Brain pericyte (primary cell): Measurements from ENCODE around the gene NUAK2.

Source experiments
- DNase-seq: peaks from one replicate; pipeline ENCODE4 v3.0.0-alpha.2; 2012; ENCODE audit warnings: low read depth, low spot score

The NUAK2 gene

GRCh38 chr1:205274041-205274691 lies 47.4 kb downstream of the NUAK2 start:
- no peak for DNase-seq

GRCh38 chr1:205273551-205273982 lies 48.0 kb downstream of the NUAK2 start:
- DNase-seq: no peak

DNA sequence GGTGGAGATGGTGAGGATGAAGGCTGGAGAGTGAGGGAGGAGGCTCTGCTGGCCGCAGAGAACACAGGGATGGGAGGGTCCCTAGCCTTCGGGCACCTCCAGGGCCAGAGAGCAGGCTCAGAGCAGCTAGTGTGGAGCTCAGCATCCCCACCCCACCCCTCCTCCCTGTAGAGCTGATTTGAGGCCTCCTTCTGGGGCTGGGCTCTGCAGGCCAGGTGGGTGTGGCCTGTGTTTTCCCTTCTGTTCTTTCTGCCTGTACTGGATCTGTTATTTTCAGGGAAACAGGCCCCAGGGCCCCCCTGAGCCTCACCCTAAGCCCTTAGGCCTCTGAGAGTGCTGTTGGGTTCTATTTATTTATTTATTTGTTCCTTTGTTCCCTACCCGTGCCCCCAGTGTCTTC lies 49.0 kb downstream of the NUAK2 start:
- DNase-seq: no peak

- no peak for DNase-seq
Measured at GRCh38 chr1:205271745-205272144, 49.8 kb downstream of the NUAK2 start.

DNA sequence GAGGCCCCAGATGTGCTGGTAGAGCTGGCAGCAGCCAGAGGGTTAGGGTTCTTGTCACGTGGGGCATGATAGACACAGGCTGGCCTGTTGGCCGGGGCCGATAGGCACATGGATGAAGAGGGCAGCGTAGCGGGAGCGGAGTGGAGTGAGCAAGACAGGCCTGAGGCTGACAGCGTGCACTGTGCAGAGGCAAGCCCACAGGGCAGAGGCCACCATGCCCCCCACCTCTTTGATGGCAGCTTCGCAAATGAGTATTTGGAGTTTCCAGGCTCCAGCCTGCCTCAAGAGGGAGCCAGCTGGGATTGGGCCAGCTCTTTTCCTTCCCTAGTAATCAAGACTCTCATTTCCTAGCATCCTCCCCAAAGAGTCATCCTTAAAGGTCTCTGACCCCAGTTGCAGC lies 50.3 kb downstream of the NUAK2 start:
- DNase-seq: no peak

DNA sequence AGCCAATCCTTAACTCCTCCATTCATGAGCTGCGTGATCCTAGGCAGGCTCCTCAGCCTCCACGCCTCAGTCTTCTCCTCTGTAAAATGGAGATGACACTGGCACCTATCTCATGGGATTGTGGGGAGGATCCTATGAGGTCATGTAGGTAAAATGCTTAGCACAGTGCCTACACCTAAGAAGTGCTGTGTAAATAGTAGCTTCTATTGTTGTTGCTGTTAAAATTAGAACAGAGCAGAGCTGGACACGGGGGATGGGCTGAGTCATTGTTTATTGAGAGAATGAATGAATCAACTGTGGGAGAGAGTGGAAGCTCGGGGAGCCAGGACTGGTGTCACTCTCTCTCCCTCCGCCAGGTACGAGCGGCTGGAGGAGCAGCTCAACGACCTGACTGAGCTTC lies 50.8 kb downstream of the NUAK2 start:
- no peak for DNase-seq

DNA sequence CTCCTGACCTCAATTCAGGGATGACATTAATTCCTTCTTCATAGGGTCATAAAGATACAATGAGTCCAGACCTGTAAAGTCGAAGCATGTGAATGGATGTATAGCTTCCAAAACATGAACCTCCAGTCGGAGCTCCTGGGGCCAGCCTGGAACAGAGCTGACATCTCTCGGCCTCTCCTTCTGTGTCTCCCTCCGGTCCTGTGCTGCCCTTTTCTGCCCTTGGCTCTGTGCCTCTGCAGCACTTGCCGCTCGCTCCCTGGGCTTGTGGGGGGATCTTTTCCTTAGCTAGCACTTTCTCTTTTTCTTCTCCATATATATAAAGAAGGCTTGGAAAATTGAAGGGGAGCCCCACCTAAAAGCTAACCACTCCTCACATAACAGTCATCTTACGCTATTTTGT lies 51.3 kb downstream of the NUAK2 start:
- no peak for DNase-seq

DNA sequence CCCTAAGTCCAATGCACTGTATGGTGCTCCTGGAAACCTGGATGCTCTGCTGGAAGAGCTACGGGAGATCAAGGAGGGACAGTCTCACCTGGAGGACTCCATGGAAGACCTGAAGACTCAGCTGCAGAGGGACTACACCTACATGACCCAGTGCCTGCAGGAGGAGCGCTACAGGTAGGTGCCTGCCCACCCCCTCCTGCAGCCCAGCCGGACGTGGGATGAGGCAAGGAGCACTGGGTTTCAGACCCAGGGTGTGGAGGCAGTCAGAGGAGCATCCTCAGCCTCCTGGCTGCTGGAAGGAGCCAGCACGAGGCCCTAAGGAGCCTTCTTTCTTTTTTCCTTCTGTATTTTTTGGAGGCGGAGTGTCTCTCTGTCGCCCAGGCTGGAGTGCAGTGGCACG lies 51.8 kb downstream of the NUAK2 start:
- no peak for DNase-seq

- no peak for DNase-seq
Measured at GRCh38 chr1:205268846-205269680, 52.5 kb downstream of the NUAK2 start.

GRCh38 chr1:205267306-205267902 lies 54.1 kb downstream of the NUAK2 start:
- no peak for DNase-seq

DNA sequence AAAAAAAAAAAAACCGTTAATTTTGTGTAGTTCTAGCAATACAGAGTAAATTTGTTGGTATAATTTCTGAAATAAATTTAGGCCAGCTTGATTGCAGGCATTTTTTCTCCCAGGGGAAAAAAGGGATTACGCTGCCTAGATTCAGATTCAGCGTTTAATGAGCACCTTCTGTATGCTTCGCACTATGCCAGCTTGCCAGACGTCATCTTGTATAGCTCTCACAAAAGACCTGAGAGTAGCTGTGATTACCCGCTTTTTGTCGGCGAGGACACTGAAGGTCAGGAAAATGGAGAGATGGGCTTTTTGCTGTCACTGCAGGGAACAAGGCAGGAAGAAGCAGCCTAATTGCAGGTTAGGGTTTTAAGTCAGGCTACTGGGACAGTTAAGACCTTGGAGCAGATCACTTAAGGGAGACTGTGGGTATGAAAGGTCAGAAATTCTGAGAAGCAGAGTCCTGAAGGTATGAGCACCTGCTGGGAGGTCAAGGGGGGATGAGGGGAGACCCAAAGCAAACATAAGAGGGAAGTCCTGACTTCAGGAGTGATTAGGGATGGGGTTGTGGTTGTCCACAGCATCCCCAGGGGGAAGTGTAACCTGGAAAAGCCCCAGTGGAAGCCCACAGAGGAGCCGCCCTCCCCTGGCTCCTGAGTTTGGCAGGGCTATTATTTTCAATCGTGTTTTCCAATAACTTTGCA lies 54.8 kb downstream of the NUAK2 start:
- no peak for DNase-seq

- DNase-seq: no peak
Measured at GRCh38 chr1:205263580-205264190, 57.9 kb downstream of the NUAK2 start.

GRCh38 chr1:205262731-205263171 lies 58.8 kb downstream of the NUAK2 start:
- no peak for DNase-seq

- DNase-seq: no peak
Measured at GRCh38 chr1:205261946-205262691, 59.4 kb downstream of the NUAK2 start.

DNA sequence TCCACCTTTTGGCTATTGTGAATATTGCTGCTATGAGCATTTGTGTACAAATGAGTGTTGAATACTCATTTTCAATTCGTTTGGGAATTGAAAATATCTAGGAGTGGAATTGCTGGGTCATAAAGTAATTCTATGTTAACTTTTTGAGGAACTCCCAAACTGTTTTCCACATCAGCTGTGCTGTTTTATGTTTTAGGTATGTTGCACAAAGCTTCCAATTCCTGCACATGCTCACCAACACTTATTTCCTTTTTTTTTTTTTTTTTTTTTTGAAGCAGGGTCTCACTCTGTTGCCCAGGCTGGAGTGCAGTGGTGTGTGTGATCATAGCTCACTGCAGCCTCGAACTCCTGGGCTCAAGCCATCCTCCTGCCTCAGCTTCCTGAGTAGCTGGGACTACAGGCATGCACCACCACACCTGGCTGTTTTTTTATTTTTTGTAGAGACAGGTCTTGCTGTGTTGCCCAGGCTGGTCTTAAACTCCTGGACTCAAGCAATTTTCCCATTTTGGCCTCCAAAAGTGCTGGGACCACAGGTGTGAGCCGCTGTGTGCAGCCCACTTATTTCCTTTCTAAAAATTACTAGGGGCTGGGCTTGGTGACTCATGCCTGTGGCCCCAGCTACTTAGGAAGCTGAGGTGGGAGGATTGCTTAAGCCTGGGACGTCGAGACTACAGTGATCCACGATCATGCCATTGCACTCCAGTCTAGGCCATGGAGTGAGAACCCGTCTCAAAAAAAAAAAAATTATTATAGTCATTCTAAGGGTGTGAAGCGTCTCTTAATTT lies 60.4 kb downstream of the NUAK2 start:
- no peak for DNase-seq

GRCh38 chr1:205259998-205260397 lies 61.5 kb downstream of the NUAK2 start:
- no peak for DNase-seq

GRCh38 chr1:205259324-205259832 lies 62.2 kb downstream of the NUAK2 start:
- no peak for DNase-seq

GRCh38 chr1:205258719-205259118 lies 62.8 kb downstream of the NUAK2 start:
- peak; percentile 54 for DNase-seq

- no peak for DNase-seq
Measured at GRCh38 chr1:205258261-205258691, 63.3 kb downstream of the NUAK2 start.

GRCh38 chr1:205257735-205258134 lies 63.8 kb downstream of the NUAK2 start:
- DNase-seq: no peak
